T-helper 2 cell treated with Interferon-gamma antibody and Interleukin-4, amounts not matched to agents 5 μg/mL and 100 μg/mL, for 36 hours (primary cell): ENCODE data around the gene MORC2.

Experiments used
- DNase-seq: peaks from one replicate; pipeline ENCODE4 v3.0.0; 2021; ENCODE audit warnings: low spot score
- H3K27ac Mint-ChIP-seq: one replicate; pipeline ENCODE4 v1.8.0; 2021; ENCODE audit warnings: mild to moderate bottlenecking, mixed read lengths
- H3K27me3 Mint-ChIP-seq: one replicate; pipeline ENCODE4 v1.8.0; 2021; ENCODE audit warnings: low read depth, mixed read lengths
- H3K36me3 Mint-ChIP-seq: one replicate; pipeline ENCODE4 v1.8.0; 2021; ENCODE audit warnings: low read depth, mixed read lengths
- H3K4me1 Mint-ChIP-seq: one replicate; pipeline ENCODE4 v1.8.0; 2021; ENCODE audit warnings: low read depth, mixed read lengths
- H3K4me3 Mint-ChIP-seq: one replicate; pipeline ENCODE4 v1.8.0; 2022; ENCODE audit warnings: mild to moderate bottlenecking, moderate library complexity, mixed read lengths
- H3K9me3 Mint-ChIP-seq: one replicate; pipeline ENCODE4 v1.8.0; 2021; ENCODE audit warnings: mixed read lengths

The MORC2 gene

DNA sequence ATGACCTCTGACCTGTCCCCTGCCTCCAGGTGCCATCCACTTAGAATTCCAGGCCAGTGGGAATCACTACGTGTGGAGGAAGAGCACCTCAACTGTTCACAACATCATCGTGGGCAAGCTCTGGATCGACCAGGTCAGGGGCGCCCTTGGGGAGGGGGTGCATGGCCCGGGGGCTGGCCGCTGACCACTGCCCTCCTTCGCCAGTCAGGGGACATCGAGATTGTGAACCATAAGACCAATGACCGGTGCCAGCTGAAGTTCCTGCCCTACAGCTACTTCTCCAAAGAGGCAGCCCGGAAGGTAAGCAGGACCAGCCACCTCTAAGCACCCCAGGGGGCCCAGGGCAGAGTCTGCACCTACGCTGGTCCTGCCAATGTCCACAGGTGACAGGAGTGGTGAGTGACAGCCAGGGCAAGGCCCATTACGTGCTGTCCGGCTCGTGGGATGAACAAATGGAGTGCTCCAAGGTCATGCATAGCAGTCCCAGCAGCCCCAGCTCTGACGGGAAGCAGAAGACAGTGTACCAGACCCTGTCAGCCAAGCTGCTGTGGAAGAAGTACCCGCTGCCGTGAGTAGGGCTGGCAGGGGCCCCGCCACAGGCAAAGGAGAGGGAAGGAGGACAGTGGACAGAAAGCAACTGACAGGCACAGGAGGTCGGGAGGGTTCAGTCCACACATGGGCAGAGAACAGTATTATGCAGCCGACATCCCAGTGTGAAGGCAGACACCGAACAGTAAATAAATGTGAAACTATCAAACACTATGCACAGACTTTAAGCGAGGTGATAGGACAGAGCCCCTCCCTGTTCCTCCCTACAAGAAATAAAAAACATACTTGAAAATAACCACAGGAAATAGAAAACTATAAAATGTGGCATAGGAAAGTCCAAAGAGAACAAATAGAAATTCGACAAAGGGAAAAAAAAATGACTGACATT lies 74.9 kb downstream of the MORC2 start:
- Mint-ChIP-seq H3K27ac (peak overlapping the region; percentile 24), H3K9me3 (no peaks in the 10 kb centered on the region), H3K4me3 (peak overlapping the region; percentile 4), H3K27me3 (no peaks in the 10 kb centered on the region), H3K4me1 (peaks cover 9% of the 10 kb centered on the region), H3K36me3 (peaks cover 3% of the 10 kb centered on the region)
- no peak for DNase-seq

DNA sequence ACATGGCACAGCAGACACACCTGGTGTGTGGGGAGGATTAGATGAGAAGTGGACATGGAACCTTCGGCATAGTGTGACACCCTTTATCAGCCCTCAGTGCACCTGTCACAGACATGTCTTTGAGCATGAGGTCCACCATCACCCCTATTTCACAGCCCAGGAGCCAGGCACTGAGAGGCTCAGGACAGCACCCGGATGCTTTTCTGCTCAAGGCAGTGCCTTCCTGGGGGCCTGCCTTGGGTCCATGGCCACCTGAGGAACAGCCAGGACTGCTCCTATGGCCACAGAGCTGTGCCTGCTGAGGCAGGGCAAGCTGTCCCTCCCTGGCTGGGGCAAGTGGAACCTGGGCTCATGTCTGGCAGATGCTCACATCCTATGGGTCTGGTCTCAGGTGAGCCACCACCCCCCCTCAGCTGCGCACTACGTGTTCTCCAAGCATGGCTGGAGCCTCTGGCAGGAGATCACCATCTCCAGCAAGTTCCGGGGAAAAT lies 75.8 kb downstream of the MORC2 start:
- no peak for DNase-seq
- Mint-ChIP-seq H3K36me3 (no peaks in the 10 kb centered on the region), H3K9me3 (no peaks in the 10 kb centered on the region), H3K27ac (no peak overlapping the region), H3K4me3 (no peak overlapping the region), H3K4me1 (peaks cover 9% of the 10 kb centered on the region), H3K27me3 (no peaks in the 10 kb centered on the region)

DNA sequence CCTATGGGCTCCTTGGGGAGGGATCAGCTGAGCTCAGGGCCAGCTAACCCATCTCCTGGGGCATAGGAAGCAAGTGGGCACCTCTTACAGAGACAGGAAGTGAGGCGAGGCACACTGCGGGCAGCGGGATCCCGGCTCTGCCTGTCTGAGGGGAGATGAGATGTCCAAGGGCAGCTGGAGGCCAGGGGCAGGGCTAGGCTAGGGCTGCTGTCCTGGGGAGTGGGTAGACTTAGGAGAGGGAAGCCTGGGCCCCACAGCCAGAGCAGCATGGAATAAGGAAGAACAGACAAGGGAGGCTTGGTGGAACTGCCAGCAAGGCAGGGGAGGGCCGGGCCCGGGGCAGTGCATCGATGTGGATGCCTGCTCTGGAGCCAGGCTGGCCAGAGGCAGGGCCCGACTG lies 76.3 kb downstream of the MORC2 start:
- no peaks in the 10 kb centered on the region for H3K36me3 Mint-ChIP-seq
- H3K4me3 Mint-ChIP-seq = no peak overlapping the region
- H3K4me1 Mint-ChIP-seq = peaks cover 9% of the 10 kb centered on the region
- H3K27ac Mint-ChIP-seq = no peak overlapping the region
- H3K27me3 Mint-ChIP-seq = no peaks in the 10 kb centered on the region
- DNase-seq = no peak
- no peaks in the 10 kb centered on the region for H3K9me3 Mint-ChIP-seq

DNA sequence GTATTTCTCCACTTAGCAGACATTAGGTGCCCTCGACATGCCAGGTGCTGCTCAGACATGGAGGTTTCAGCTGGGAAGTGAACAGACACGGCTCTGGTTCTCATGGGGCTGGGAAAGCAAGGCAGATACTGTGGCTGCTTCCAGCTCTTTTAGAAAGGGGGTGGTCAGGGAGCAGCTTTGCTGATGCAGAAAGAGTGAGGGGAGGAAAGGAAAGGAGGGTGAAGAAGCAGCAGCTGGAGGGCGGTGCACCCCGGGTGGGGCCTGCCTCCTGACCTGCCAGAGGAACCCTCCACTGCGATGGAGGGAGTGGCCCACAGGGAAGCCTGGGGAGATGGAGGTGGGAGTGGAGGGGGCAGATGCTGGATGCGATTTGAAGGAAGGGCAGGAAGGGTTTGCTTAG lies 76.8 kb downstream of the MORC2 start:
- no peak for DNase-seq
- no peaks in the 10 kb centered on the region for H3K27me3 Mint-ChIP-seq
- H3K4me3 Mint-ChIP-seq = no peak overlapping the region
- H3K9me3 Mint-ChIP-seq = no peaks in the 10 kb centered on the region
- H3K36me3 Mint-ChIP-seq = no peaks in the 10 kb centered on the region
- H3K27ac Mint-ChIP-seq = no peak overlapping the region
- H3K4me1 Mint-ChIP-seq = peaks cover 9% of the 10 kb centered on the region

DNA sequence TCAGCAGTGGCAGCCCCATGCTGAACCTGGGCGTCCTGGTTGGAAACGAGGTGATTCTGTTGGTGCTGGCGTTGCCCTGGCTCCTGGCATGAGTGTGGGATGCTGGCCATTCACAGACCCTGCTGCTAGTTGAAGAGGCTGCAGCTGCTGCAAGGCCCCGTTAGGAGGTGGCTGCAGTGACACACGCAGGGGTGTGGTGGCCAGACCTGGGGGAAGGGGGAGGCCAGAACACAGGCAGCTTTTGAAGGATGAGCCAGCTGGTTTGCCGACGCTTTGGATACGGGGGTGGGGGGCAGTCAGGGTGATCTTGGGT lies 77.2 kb downstream of the MORC2 start:
- H3K36me3 Mint-ChIP-seq = no peaks in the 10 kb centered on the region
- H3K27ac Mint-ChIP-seq = no peak overlapping the region
- H3K4me3 Mint-ChIP-seq = no peak overlapping the region
- H3K4me1 Mint-ChIP-seq = peaks cover 9% of the 10 kb centered on the region
- no peak for DNase-seq
- H3K9me3 Mint-ChIP-seq = no peaks in the 10 kb centered on the region
- H3K27me3 Mint-ChIP-seq = no peaks in the 10 kb centered on the region

DNA sequence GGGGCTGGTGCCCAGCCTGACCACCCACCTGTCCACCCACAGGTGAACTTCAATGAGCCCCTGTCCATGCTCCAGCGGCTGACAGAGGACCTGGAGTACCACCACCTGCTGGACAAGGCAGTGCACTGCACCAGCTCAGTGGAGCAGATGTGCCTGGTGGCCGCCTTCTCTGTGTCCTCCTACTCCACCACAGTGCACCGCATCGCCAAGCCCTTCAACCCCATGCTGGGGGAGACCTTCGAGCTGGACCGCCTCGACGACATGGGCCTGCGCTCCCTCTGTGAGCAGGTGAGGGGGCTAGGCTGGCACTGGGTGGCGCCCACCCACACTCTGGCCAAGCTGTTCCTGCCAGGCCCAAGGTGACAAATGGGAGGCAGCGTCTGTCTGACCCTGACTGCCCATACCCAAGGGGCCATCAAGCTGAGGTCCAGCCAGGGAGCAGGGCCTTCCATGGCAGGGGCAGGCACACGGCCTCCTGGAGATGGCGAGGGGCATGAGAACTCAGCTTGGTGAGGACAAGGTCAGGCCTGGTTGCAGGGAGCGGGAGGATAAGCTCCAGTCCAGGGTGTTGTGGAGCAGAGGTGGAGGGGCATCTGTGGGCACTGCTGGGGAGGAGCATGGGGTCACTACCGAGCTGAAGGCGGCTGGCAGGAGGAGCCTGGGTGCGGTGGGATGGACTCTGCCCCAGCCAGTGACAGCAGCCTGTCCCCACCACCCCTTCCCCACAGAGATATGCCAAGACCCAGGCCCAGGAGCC lies 77.7 kb downstream of the MORC2 start:
- Mint-ChIP-seq H3K4me1 (peaks cover 9% of the 10 kb centered on the region), H3K36me3 (no peaks in the 10 kb centered on the region), H3K27ac (no peak overlapping the region), H3K9me3 (no peaks in the 10 kb centered on the region), H3K4me3 (no peak overlapping the region), H3K27me3 (no peaks in the 10 kb centered on the region)
- no peak for DNase-seq

DNA sequence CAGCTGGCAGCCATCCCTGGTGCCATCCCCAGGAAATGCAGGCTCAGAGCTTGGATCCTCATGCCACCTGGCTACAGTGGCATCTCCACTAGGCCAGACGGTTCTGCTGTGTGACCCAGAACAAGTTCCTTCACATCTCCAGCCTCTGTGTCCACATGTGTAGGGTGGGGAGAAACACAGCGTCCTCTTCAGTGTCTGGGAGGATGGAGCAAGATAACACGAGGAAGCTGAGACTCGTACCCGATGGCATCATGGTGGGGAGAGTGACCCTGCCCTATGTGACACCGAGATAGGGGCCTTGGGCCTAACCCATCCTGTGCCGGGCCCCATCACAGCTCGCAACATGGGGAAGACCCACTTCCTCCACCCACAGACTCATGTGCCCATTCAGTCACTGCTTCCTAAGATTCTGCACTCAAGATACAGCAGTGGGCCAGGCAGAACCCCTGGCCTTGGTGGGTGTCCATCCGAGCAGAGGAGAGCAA lies 78.5 kb downstream of the MORC2 start:
- no peak overlapping the region for H3K27ac Mint-ChIP-seq
- DNase-seq = no peak

DNA sequence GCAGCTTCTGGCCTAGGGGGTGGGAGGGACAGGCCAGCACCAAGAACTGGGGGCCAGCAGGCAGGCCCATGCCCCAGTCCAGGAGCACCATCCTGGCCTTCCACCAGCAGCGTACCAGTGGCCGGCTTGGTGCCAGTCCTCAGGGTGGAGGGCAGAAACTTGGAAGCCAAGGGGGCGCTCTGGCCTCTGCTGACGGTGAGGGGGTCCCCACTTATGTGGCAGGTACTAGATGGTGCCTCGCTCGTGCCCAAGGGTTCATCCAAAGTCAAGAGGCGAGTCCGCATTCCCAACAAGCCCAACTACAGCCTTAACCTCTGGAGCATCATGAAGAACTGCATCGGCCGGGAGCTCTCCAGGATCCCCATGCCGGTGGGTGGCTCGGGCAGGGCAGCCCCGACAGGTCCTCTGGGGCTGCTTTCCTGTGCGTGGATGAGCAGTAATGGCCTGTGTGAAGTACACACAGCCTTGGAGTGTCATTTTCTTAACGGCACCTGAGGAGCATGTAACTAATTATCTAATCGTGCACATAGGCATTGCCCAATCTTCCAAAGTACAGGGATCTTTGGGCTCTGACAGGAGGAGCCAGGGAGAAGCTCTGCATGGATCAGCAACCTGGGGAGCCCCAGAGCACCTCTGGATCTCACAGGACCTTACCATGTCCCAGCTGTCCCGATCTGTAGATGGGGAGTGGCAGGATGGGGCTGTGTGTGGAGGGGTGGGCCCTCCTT lies 79.1 kb downstream of the MORC2 start:
- no peak for DNase-seq
- Mint-ChIP-seq H3K27ac (no peak overlapping the region), H3K9me3 (no peaks in the 10 kb centered on the region), H3K4me3 (no peak overlapping the region), H3K4me1 (peaks cover 9% of the 10 kb centered on the region), H3K27me3 (no peaks in the 10 kb centered on the region), H3K36me3 (no peaks in the 10 kb centered on the region)

More for the DNA sequence above, 78.5 kb downstream of the MORC2 start:
- peaks cover 9% of the 10 kb centered on the region for H3K4me1 Mint-ChIP-seq
- H3K27me3 Mint-ChIP-seq = no peaks in the 10 kb centered on the region
- no peaks in the 10 kb centered on the region for H3K9me3 Mint-ChIP-seq
- H3K4me3 Mint-ChIP-seq = no peak overlapping the region
- no peaks in the 10 kb centered on the region for H3K36me3 Mint-ChIP-seq

DNA sequence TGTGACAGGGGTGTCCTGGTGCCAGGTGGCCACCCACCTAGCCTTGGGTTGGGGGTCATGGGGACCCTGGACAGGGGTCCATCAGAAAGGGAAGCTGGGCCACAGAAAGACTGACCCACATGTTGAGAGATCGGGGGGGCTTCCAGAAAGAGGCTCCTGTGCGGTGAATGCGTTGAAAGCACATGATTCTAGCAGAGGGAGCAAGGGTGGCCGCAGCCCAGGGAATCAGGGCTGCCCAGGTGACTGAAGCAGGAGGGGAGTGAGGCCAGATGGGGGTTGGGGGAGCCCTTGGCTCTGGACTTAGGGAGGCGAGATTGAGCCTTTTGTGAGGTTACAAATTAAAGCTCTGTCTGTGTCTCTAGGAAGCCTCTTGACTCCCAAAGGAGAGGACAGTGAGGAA lies 80.7 kb downstream of the MORC2 start:
- Mint-ChIP-seq H3K27me3 (no peaks in the 10 kb centered on the region), H3K4me3 (no peak overlapping the region), H3K36me3 (no peaks in the 10 kb centered on the region), H3K4me1 (peaks cover 1% of the 10 kb centered on the region), H3K27ac (no peak overlapping the region), H3K9me3 (no peaks in the 10 kb centered on the region)
- no peak for DNase-seq

DNA sequence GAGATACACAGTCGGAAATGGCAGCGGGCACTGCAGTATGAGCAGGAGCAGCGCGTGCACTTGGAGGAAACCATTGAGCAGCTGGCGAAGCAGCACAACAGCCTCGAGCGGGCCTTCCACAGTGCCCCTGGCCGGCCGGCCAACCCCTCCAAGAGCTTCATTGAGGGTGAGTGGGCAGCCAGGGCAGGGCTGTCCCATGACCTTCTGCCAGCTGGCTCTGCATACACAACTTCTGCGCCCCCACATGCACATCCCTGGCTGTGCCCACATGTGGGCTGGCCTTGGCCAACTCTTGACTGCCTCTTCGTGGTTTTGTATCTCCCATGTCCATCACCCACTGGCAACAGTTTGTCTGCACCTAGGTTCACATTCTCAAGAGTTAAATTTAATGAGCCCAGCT lies 81.1 kb downstream of the MORC2 start:
- Mint-ChIP-seq H3K27ac (no peak overlapping the region), H3K36me3 (no peaks in the 10 kb centered on the region)
- no peak for DNase-seq

DNA sequence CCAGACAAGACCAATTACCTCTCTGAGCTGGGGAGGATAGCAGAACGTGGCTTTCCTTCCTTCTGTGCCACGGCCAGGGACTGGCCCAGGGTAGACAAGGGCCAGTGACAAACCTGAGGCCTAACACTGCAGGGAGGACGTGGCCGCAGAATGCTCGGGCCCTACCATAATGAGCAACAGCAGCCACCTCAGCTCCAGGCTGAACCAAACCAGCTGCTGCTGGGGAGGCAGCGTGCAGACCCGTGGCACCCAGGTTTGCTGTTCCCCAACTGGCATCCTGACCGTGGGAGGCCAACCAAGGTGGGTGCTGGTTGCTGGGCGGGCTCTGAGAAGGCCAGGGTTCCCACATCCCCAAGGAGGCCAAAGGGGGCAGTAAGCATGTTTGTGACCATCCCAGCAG lies 83.0 kb downstream of the MORC2 start:
- Mint-ChIP-seq H3K4me1 (peaks cover 2% of the 10 kb centered on the region), H3K4me3 (no peak overlapping the region), H3K36me3 (no peaks in the 10 kb centered on the region), H3K27ac (no peak overlapping the region), H3K9me3 (no peaks in the 10 kb centered on the region), H3K27me3 (no peaks in the 10 kb centered on the region)
- DNase-seq = no peak

More for the DNA sequence above, 81.1 kb downstream of the MORC2 start:
- no peaks in the 10 kb centered on the region for H3K9me3 Mint-ChIP-seq
- no peak overlapping the region for H3K4me3 Mint-ChIP-seq
- no peaks in the 10 kb centered on the region for H3K27me3 Mint-ChIP-seq
- H3K4me1 Mint-ChIP-seq = peaks cover 3% of the 10 kb centered on the region

DNA sequence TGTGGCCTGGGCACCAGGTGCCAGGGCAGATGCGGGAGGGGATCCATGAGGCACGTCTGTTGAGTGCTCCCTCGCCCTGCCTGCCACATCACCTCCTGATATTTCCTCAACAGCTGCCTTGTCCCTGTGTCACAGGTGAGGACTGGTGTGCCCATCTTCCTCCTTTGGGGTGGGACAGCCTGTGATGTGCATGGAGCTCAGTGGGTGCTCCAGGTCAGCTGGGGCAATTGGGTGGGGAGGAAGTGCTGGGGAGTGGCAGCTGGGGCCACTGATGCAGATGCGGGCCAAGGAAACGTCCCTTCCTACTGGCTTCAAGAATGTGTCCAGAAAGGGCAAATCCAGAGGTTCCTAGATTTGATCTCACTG lies 83.6 kb downstream of the MORC2 start:
- Mint-ChIP-seq H3K4me3 (no peak overlapping the region), H3K27me3 (no peaks in the 10 kb centered on the region), H3K9me3 (no peaks in the 10 kb centered on the region), H3K4me1 (peaks cover 2% of the 10 kb centered on the region), H3K27ac (no peak overlapping the region), H3K36me3 (no peaks in the 10 kb centered on the region)
- DNase-seq = no peak

DNA sequence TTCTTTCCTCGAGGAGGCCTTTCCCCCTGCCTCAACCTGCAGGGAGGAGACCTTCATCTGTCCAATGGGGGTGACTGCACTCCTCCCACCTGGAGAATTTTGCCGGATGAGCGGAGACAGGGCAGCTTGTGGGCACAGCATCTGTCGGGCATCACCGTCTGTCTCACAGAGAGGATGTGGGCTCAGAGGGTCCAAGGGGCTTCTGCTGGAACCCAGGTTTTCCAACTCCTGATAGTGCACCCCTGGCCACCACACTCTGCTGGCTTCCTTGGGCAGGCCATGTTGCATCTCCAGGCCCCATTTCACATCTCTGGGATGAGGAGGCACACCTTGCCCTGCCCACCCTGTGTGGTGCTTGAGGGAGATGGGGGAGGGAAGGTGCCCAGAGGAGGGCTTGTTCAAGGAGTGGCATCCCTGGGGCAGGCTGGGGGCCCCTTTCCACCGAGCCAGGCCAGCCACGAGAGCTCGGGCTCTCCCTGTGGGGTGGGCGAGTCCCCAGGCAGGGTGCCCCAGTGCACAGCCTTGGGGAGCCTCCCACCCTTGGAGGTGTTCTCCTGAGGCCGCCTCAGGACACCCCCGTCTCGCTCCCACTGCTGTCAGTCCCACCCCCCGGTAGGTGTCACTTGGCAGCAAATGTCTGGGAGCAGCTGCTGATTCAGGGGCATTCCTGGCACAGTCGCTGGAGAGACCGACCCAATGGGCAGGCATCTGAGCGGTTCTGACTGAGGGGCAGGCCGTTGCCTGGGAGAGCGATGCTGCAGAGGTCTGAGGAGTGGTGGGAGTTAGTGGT lies 84.2 kb downstream of the MORC2 start:
- Mint-ChIP-seq H3K27ac (no peak overlapping the region), H3K4me3 (no peak overlapping the region), H3K36me3 (no peaks in the 10 kb centered on the region), H3K9me3 (no peaks in the 10 kb centered on the region), H3K4me1 (peaks cover 2% of the 10 kb centered on the region), H3K27me3 (no peaks in the 10 kb centered on the region)
- DNase-seq = no peak
